Parathyroid adenoma (tissue), 2 donors: ENCODE data around the gene ESYT3.

Experiments
- H2AFZ ChIP-seq: fragments of 300-600 bp; sonication (generic); one replicate; pipeline ENCODE4 v1.7.0; 2017; ENCODE audit warnings: antibody characterized with exemption, mild to moderate bottlenecking
- H3K27ac ChIP-seq: fragments of 300-600 bp; sonication (generic); one replicate; pipeline ENCODE4 v1.7.0; 2017
- H3K27me3 ChIP-seq: fragments of 300-600 bp; sonication (generic); one replicate; pipeline ENCODE4 v1.7.0; 2017; ENCODE audit warnings: low read length; ENCODE audit not compliant: control insufficient read depth, insufficient read depth
- H3K36me3 ChIP-seq: fragments of 300-600 bp; sonication (generic); one replicate; pipeline ENCODE4 v1.7.0; 2017; ENCODE audit warnings: low read length; ENCODE audit not compliant: control insufficient read depth, insufficient read depth
- H3K4me1 ChIP-seq: fragments of 300-600 bp; sonication (generic); one replicate; pipeline ENCODE4 v1.7.0; 2017; ENCODE audit warnings: control low read depth
- H3K4me2 ChIP-seq: fragments of 300-600 bp; sonication (generic); one replicate; pipeline ENCODE4 v1.7.0; 2017; ENCODE audit warnings: low read length
- H3K4me3 ChIP-seq: fragments of 300-600 bp; sonication (generic); one replicate; pipeline ENCODE4 v1.7.0; 2017; ENCODE audit warnings: low read depth, low read length
- H3K79me2 ChIP-seq: fragments of 300-600 bp; sonication (generic); one replicate; pipeline ENCODE4 v1.7.0; 2017; ENCODE audit warnings: control low read depth
- H3K9ac ChIP-seq: fragments of 300-600 bp; sonication (generic); one replicate; pipeline ENCODE4 v1.7.0; 2017; ENCODE audit warnings: mild to moderate bottlenecking
- H3K9me3 ChIP-seq: fragments of 300-600 bp; sonication (generic); one replicate; pipeline ENCODE4 v1.7.0; 2017; ENCODE audit warnings: low read length; ENCODE audit not compliant: control insufficient read depth
- TF ChIP-seq, protein P1 (sequence below): fragments of 300-600 bp; sonication (generic); IDR thresholded peaks from one replicate; pipeline ENCODE4 v1.7.0; 2017; ENCODE audit warnings: antibody characterized with exemption, mild to moderate bottlenecking
- donor health status: primary hyperparathyroidism.

The ESYT3 gene

DNA sequence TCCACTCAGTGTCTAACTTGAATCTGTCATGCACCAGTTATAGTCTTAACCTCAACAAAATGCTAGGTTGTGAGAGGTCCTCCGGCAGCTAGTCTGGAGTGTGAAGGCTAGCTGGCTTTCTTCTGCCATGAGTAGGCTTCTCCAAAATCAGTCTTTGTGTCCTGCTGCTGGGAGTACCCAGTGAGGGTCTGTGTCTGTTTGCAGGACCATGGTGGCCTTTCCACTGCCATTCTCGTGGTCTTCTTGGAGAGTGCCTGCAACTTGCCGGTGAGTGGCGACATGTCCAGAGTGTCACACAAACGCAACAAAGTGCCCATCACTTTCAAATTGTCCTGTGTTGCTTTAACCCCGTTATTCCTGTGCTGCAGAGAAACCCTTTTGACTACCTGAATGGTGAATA lies 34.0 kb downstream of the ESYT3 start:
- no peaks in the 10 kb centered on the region for H3K36me3 ChIP-seq
- no peak overlapping the region for H3K27ac ChIP-seq
- H3K4me1 ChIP-seq, result no peaks in the 10 kb centered on the region

DNA sequence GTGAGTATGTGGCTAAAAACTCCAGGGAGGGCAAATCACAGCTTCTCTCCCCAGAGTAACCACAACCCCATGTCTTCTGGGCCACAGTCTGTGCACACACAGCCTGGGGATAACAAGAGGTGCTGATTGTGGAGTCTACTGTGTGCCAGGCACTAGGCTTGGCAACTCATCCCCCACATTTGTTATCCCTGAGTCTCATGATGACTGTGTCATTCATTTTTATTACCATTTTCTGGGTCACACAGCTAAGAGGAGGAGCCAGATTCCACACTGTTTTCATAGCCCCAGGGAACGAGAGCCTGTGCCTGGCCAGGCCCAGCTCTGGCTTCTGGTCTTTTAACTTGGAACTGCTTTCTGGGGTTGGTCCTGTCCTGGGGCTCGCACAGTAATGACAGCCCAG lies 34.5 kb downstream of the ESYT3 start:
- no peak overlapping the region for H2AFZ ChIP-seq
- H3K4me3 ChIP-seq, result no peak overlapping the region
- no peaks in the 10 kb centered on the region for H3K36me3 ChIP-seq
- H3K4me2 ChIP-seq, result no peak overlapping the region
- H3K9ac ChIP-seq, result no peak overlapping the region
- no peak overlapping the region for H3K27ac ChIP-seq
- H3K9me3 ChIP-seq, result no peaks in the 10 kb centered on the region
- no peaks in the 10 kb centered on the region for H3K27me3 ChIP-seq
- no peaks in the 10 kb centered on the region for H3K4me1 ChIP-seq
- H3K79me2 ChIP-seq, result no peaks in the 10 kb centered on the region
- TF ChIP-seq, protein P1, sequence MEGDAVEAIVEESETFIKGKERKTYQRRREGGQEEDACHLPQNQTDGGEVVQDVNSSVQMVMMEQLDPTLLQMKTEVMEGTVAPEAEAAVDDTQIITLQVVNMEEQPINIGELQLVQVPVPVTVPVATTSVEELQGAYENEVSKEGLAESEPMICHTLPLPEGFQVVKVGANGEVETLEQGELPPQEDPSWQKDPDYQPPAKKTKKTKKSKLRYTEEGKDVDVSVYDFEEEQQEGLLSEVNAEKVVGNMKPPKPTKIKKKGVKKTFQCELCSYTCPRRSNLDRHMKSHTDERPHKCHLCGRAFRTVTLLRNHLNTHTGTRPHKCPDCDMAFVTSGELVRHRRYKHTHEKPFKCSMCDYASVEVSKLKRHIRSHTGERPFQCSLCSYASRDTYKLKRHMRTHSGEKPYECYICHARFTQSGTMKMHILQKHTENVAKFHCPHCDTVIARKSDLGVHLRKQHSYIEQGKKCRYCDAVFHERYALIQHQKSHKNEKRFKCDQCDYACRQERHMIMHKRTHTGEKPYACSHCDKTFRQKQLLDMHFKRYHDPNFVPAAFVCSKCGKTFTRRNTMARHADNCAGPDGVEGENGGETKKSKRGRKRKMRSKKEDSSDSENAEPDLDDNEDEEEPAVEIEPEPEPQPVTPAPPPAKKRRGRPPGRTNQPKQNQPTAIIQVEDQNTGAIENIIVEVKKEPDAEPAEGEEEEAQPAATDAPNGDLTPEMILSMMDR, result no peak

More for the DNA sequence above, 34.0 kb downstream of the ESYT3 start:
- H3K9ac ChIP-seq, result no peak overlapping the region
- no peaks in the 10 kb centered on the region for H3K79me2 ChIP-seq
- H2AFZ ChIP-seq, result no peak overlapping the region
- H3K27me3 ChIP-seq, result no peaks in the 10 kb centered on the region
- H3K9me3 ChIP-seq, result no peaks in the 10 kb centered on the region
- TF ChIP-seq, protein P1, result no peak
- no peak overlapping the region for H3K4me3 ChIP-seq
- H3K4me2 ChIP-seq, result no peak overlapping the region

DNA sequence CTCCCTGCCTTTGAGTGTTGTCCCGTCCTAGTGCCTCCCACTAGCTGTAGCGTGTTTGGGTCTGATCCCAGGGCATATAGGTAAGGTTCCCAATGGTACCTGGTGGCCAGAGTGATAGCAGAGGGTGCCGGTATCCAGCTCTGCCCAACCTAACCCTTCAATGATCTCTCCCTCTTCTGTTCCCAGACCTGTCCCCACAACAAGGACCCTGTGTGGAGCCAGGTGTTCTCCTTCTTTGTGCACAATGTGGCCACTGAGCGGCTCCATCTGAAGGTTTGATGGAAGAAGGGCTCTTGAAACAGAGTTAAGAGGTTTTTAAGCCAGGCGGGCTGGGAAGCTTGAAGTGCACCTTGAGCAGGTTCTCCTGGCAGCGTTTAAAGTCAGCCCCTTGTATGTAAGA lies 35.5 kb downstream of the ESYT3 start:
- Histone ChIP-seq H3K9ac (no peak overlapping the region), H3K36me3 (no peaks in the 10 kb centered on the region), H3K4me3 (no peak overlapping the region), H3K4me1 (no peaks in the 10 kb centered on the region), H3K4me2 (no peak overlapping the region), H3K27ac (no peak overlapping the region), H3K27me3 (no peaks in the 10 kb centered on the region), H3K79me2 (no peaks in the 10 kb centered on the region), H2AFZ (no peak overlapping the region), H3K9me3 (no peaks in the 10 kb centered on the region)
- TF ChIP-seq, protein P1, result no peak

DNA sequence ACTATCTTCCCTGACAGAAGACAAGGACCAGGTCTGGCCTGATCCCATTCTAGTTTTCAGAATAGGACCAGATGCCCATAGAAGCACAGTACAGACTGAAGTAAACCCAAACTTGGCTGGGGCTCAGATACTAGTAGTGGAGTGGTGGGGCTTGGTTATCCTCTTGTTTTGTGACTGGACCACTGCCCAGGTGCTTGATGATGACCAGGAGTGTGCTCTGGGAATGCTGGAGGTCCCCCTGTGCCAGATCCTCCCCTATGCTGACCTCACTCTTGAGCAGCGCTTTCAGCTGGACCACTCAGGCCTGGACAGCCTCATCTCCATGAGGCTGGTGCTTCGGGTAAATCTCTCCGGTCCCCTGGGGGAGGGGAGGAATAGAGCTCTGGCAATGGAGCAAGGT lies 36.3 kb downstream of the ESYT3 start:
- TF ChIP-seq, protein P1, result no peak
- no peaks in the 10 kb centered on the region for H3K9me3 ChIP-seq
- no peaks in the 10 kb centered on the region for H3K27me3 ChIP-seq
- no peak overlapping the region for H3K4me3 ChIP-seq
- no peak overlapping the region for H3K9ac ChIP-seq
- H3K4me1 ChIP-seq, result no peaks in the 10 kb centered on the region
- no peak overlapping the region for H3K27ac ChIP-seq
- H2AFZ ChIP-seq, result no peak overlapping the region
- H3K4me2 ChIP-seq, result no peak overlapping the region
- no peaks in the 10 kb centered on the region for H3K79me2 ChIP-seq
- H3K36me3 ChIP-seq, result no peaks in the 10 kb centered on the region

DNA sequence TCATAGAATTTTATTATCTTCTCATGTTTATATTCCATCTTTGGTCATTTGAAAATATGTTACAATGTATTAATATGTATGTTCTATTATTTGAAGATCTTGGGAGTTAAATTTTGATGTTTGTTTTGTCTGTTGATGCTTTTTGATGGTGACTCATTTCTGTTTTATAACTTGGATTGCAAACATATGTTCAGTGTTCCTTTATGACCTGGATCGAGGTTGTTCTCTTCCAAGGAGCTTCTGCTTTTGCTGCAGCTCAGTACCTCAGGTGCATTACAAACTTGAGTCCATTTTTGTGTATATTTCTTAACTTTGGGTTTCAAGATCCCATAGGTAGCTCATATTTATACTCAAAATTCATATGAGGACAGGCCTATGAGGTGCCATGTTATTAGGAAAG lies 37.1 kb downstream of the ESYT3 start:
- Histone ChIP-seq H3K9me3 (no peaks in the 10 kb centered on the region), H3K27ac (no peak overlapping the region), H3K9ac (no peak overlapping the region), H2AFZ (no peak overlapping the region), H3K4me3 (no peak overlapping the region), H3K36me3 (no peaks in the 10 kb centered on the region), H3K79me2 (no peaks in the 10 kb centered on the region), H3K27me3 (no peaks in the 10 kb centered on the region), H3K4me2 (no peak overlapping the region), H3K4me1 (no peaks in the 10 kb centered on the region)
- TF ChIP-seq, protein P1, result no peak
